Stomach (tissue), 9 donors: ENCODE results near the gene C20orf96. TPM values are rescaled to one million over a fixed set of nuclear protein-coding genes. Genes with fewer than 3 reads are reported as not detected.

Source experiments
- DNase-seq, 2 donors: peaks; one replicate each; pipeline versions ENCODE4 v3.0.0 to v3.0.0-alpha.2; 2013 to 2019
- H3K27ac ChIP-seq, 5 donors: fragments of 200-600 bp in 4 of 5; sonication (generic) in 4 of 5; one replicate each; pipeline ENCODE4 v1.5.1; 2013 to 2019; ENCODE audit warnings: mild to moderate bottlenecking in 1 of 5, moderate library complexity in 1 of 5
- H3K27me3 ChIP-seq, 3 donors: fragments of 200-600 bp; sonication (generic); one replicate each; pipeline ENCODE4 v1.5.1; 2017 to 2019; ENCODE audit warnings: mixed run types in 1 of 3
- H3K36me3 ChIP-seq, 4 donors: fragments of 200-600 bp; sonication (generic); 1 replicate in 3 of 4; 2 replicates in 1 of 4; pipeline ENCODE4 v1.5.1; 2016 to 2019
- H3K4me1 ChIP-seq, 4 donors: fragments of 200-600 bp; sonication (generic); one replicate each; pipeline ENCODE4 v1.5.1; 2016 to 2019
- H3K4me3 ChIP-seq, 4 donors: fragments of 200-600 bp; sonication (generic) in 3 of 4; one replicate each; pipeline ENCODE4 v1.5.1; 2016 to 2019; ENCODE audit warnings: mild to moderate bottlenecking in 1 of 4
- H3K9me3 ChIP-seq, 4 donors: fragments of 200-600 bp; sonication (generic); one replicate each; pipeline ENCODE4 v1.5.1; 2016 to 2019
- CTCF ChIP-seq, 7 experiments: fragments of 450-650 bp in 4 of 7; fragments of 200-600 bp in 3 of 7; sonication (generic) in 3 of 7; IDR thresholded peaks; one replicate each; pipeline ENCODE4 v1.5.1; 2016 to 2019; ENCODE audit warnings: antibody characterized with exemption in 7 of 7, control low read depth in 2 of 7, mild to moderate bottlenecking in 1 of 7
- EP300 ChIP-seq: sonication (generic); formaldehyde crosslinking; IDR thresholded peaks from one replicate; pipeline ENCODE4 v1.6.1; 2017; ENCODE audit warnings: antibody characterized with exemption
- POLR2A ChIP-seq, 4 donors: fragments of 450-650 bp; IDR thresholded peaks; one replicate each; pipeline ENCODE4 v1.6.1; 2016; ENCODE audit warnings: antibody characterized with exemption in 4 of 4, control low read depth in 2 of 4, mild to moderate bottlenecking in 1 of 4, moderate library complexity in 1 of 4
- POLR2AphosphoS5 ChIP-seq, 3 donors: sonication (generic); formaldehyde crosslinking; IDR thresholded peaks; one replicate each; pipeline ENCODE4 v1.6.1; 2016; ENCODE audit warnings: antibody characterized with exemption in 3 of 3
- WGBS, 5 donors: extraction: QIAGEN DNeasy Blood & Tissue Kit in 3 of 5; methylation state at CpG; one replicate each; pipeline versions ENCODE4 v1.1.5 to v1.1.7; 2013 to 2018; 5-methylcytosine and 5-hydroxymethylcytosine counted together
- intact Hi-C: fragments of 100-400 bp; cut with DNase I; formaldehyde crosslinking; loops from one replicate; pipeline ENCODE4 v1.15.1; 2023; ENCODE audit warnings: low total_unique reads
- polyA plus RNA-seq, 3 donors: library from polyadenylated mRNA; stranded (reverse); fragments of 200-250 nt; gene quantifications; one replicate each; pipeline ENCODE4 v1.2.3, GENCODE V29; 2013
- total RNA-seq, 5 donors: library from RNA; depleted of rRNA; stranded (reverse); fragments of >200 nt; gene quantifications; one replicate each; pipeline versions ENCODE4 v1.1.0 to v1.2.3, GENCODE V29; 2014 to 2016
- donor health status: healthy with polysubstance abuse.
- donor health status: Bipolar disorder and iron deficiency.
- donor health status: healthy.

C20orf96 gene
- total and polyA plus RNA-seq, 8 donors, result 3.1 to 23.9 (median 5.1) TPM

GRCh38 chr20:271069-271468 is 19.5 kb downstream of the C20orf96 start:
- Histone ChIP-seq H3K27me3 (no peaks in the 10 kb centered on the region), H3K4me3 (no peak overlapping the region), H3K4me1 (peaks cover 4 to 14% (median 10%) of the 10 kb centered on the region in 4 donors), H3K36me3 (peaks cover 0 to 15% (median 13%) of the 10 kb centered on the region in 4 donors), H3K9me3 (no peaks in the 10 kb centered on the region), H3K27ac (no peak overlapping the region)
- no peak for TF ChIP-seq CTCF (IDR thresholded peaks at IDR 0.05)
- no peak for TF ChIP-seq POLR2AphosphoS5 (IDR thresholded peaks at IDR 0.05)
- no peak for TF ChIP-seq POLR2A (IDR thresholded peaks at IDR 0.05)
- TF ChIP-seq EP300, result no peak
- intact Hi-C loops, result no loop called here
- WGBS, 5 donors, result 85 to 94% (median 88%) methylated on average over 4 of the region's 4 CpGs
- no peak for DNase-seq

GRCh38 chr20:270517-270916 is 20.0 kb downstream of the C20orf96 start:
- Histone ChIP-seq H3K36me3 (peaks cover 0 to 10% (median 7%) of the 10 kb centered on the region in 4 donors), H3K9me3 (no peaks in the 10 kb centered on the region), H3K27me3 (no peaks in the 10 kb centered on the region), H3K27ac (no peak overlapping the region), H3K4me3 (no peak overlapping the region), H3K4me1 (peaks cover 4 to 14% (median 10%) of the 10 kb centered on the region in 4 donors)
- no peak for TF ChIP-seq EP300
- TF ChIP-seq POLR2AphosphoS5 (IDR thresholded peaks at IDR 0.05), result no peak
- TF ChIP-seq CTCF (IDR thresholded peaks at IDR 0.05), result no peak
- no peak for TF ChIP-seq POLR2A (IDR thresholded peaks at IDR 0.05)
- no peak for DNase-seq
- 87 to 96% (median 90%) methylated on average over 4 to 5 of the region's 5 CpGs for WGBS, 5 donors
- intact Hi-C loops, result no loop called here

GRCh38 chr20:266596-267562 is 23.7 kb downstream of the C20orf96 start:
- Histone ChIP-seq H3K4me3 (peak overlapping the region; percentile 50 to 59 (median 52)), H3K36me3 (no peaks in the 10 kb centered on the region), H3K4me1 (peaks cover 4 to 14% (median 10%) of the 10 kb centered on the region in 4 donors), H3K27me3 (peaks cover 0 to 13% (median 0%) of the 10 kb centered on the region in 3 donors), H3K9me3 (no peaks in the 10 kb centered on the region), H3K27ac (no peak overlapping the region)
- TF ChIP-seq EP300, result no peak
- TF ChIP-seq POLR2A (IDR thresholded peaks at IDR 0.05), result no peak
- peak in 5 of 7 experiments; percentile 86 to 96 (median 95) for TF ChIP-seq CTCF (IDR thresholded peaks at IDR 0.05)
- peak in 2 of 3 donors; percentile 12 to 68 for TF ChIP-seq POLR2AphosphoS5 (IDR thresholded peaks at IDR 0.05)
- intact Hi-C loops, result no loop called here
- DNase-seq, result peak; percentile 89 to 95
- WGBS, 5 donors, result 8 to 14% (median 10%) methylated on average over 25 to 43 of the region's 43 CpGs

- H3K27me3 ChIP-seq, result peaks cover 0 to 13% (median 0%) of the 10 kb centered on the region in 3 donors
- peaks cover 4 to 14% (median 10%) of the 10 kb centered on the region in 4 donors for H3K4me1 ChIP-seq
- H3K4me3 ChIP-seq, result no peak overlapping the region
- DNase-seq, result no peak
- 70 to 82% (median 78%) methylated on average over 3 to 13 of the region's 13 CpGs for WGBS, 5 donors
- intact Hi-C loops, result no loop called here
- H3K36me3 ChIP-seq, result no peaks in the 10 kb centered on the region
- TF ChIP-seq CTCF (IDR thresholded peaks at IDR 0.05) (no peak), POLR2A (IDR thresholded peaks at IDR 0.05) (no peak), EP300 (no peak), POLR2AphosphoS5 (IDR thresholded peaks at IDR 0.05) (no peak)
- no peak overlapping the region for H3K27ac ChIP-seq
- no peaks in the 10 kb centered on the region for H3K9me3 ChIP-seq
These were observed 26.8 kb downstream of the C20orf96 start for GRCh38 chr20:263701-264100.
